WTC11 (cell line): ENCODE results near the gene LHB.

Source experiments
- ATF3 ChIP-seq: sonication (generic); formaldehyde crosslinking; conservative IDR thresholded peaks from 2 replicates; pipeline ENCODE4 v1.8.1; 2022; ENCODE audit warnings: mild to moderate bottlenecking, missing genetic modification reagents
- ELF4 ChIP-seq: sonication (generic); formaldehyde crosslinking; IDR thresholded peaks from 2 replicates; pipeline ENCODE4 v1.8.1; 2022; ENCODE audit warnings: low read depth, mild to moderate bottlenecking, moderate library complexity, missing genetic modification reagents
- FOXJ3 ChIP-seq: sonication (generic); formaldehyde crosslinking; IDR thresholded peaks from 2 replicates; pipeline ENCODE4 v1.9.0; 2021; ENCODE audit warnings: missing genetic modification reagents, mild to moderate bottlenecking, borderline replicate concordance
- IRF1 ChIP-seq: sonication (generic); formaldehyde crosslinking; IDR thresholded peaks from 2 replicates; pipeline ENCODE4 v1.8.0; 2023; ENCODE audit warnings: missing genetic modification reagents
- MLX ChIP-seq: sonication (generic); formaldehyde crosslinking; IDR thresholded peaks from 2 replicates; pipeline ENCODE4 v1.8.1; 2023; ENCODE audit warnings: mild to moderate bottlenecking, missing genetic modification reagents, moderate library complexity
- NFYB ChIP-seq: sonication (generic); formaldehyde crosslinking; conservative IDR thresholded peaks from 2 replicates; pipeline ENCODE4 v1.8.0; 2022; ENCODE audit warnings: low read depth, missing genetic modification reagents
- SP1 ChIP-seq: sonication (generic); formaldehyde crosslinking; conservative IDR thresholded peaks from 2 replicates; pipeline ENCODE4 v1.8.1; 2022; ENCODE audit warnings: missing genetic modification reagents
- ZNF416 ChIP-seq: fragments of 250-450 bp; sonication (Bioruptor Pico); IDR thresholded peaks from 2 replicates; pipeline ENCODE4 v1.9.0; 2021; ENCODE audit warnings: mild to moderate bottlenecking, inconsistent platforms
- TF ChIP-seq, protein P1 (sequence below): fragments of 200-600 bp; IDR thresholded peaks from 2 replicates; pipeline ENCODE4 v1.8.0; 2022; ENCODE audit warnings: antibody characterized with exemption
- TF ChIP-seq, protein P2 (sequence below): sonication (generic); formaldehyde crosslinking; IDR thresholded peaks from 2 replicates; pipeline ENCODE4 v1.8.0; 2022; ENCODE audit warnings: mild to moderate bottlenecking, missing genetic modification reagents

DNA sequence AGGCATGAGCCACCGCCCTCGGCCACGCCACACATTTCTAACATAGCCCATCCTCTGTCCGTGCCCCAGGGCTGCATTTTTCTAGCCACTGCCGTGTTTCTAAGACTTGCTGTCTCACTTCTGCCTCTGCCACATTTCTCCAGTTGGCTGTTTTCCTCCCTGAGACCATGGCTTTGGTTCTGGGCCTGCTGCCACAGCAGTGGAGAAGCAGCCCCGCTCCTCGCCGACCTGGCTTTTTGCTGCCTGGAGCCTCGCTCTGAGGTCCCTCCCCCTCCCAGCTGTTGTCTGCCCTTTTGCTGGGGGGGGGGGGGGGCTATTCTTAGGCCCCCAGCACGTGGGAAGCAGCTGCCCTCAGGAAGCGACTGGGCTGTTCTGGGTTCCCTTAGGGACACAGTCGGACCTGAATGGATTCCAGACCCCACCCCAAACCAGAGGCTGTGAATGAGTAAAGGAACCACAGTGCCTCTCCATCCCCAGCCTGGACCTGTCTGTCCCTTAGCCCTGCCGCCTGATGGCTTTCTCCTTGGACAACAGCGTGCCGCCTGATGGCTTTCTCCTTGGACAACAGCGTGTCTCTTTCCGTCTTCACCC lies 27.1 kb downstream of the LHB start:
- TF ChIP-seq, protein P1, sequence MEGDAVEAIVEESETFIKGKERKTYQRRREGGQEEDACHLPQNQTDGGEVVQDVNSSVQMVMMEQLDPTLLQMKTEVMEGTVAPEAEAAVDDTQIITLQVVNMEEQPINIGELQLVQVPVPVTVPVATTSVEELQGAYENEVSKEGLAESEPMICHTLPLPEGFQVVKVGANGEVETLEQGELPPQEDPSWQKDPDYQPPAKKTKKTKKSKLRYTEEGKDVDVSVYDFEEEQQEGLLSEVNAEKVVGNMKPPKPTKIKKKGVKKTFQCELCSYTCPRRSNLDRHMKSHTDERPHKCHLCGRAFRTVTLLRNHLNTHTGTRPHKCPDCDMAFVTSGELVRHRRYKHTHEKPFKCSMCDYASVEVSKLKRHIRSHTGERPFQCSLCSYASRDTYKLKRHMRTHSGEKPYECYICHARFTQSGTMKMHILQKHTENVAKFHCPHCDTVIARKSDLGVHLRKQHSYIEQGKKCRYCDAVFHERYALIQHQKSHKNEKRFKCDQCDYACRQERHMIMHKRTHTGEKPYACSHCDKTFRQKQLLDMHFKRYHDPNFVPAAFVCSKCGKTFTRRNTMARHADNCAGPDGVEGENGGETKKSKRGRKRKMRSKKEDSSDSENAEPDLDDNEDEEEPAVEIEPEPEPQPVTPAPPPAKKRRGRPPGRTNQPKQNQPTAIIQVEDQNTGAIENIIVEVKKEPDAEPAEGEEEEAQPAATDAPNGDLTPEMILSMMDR: no peak
- TF ChIP-seq ATF3 (CRISPR knock-in tag): no peak
- no peak for TF ChIP-seq SP1 (CRISPR knock-in tag)
- no peak for TF ChIP-seq ELF4 (CRISPR knock-in tag)
- no peak for TF ChIP-seq NFYB (CRISPR knock-in tag)
- no peak for TF ChIP-seq ZNF416 (CRISPR knock-in tag)
- no peak for TF ChIP-seq IRF1 (CRISPR knock-in tag)
- TF ChIP-seq FOXJ3 (CRISPR knock-in tag): no peak
- TF ChIP-seq, protein P2, sequence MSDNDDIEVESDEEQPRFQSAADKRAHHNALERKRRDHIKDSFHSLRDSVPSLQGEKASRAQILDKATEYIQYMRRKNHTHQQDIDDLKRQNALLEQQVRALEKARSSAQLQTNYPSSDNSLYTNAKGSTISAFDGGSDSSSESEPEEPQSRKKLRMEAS (CRISPR knock-in tag): no peak
- no peak for TF ChIP-seq MLX (CRISPR knock-in tag)
